Fibroblast of pulmonary artery (primary cell): ENCODE data around the gene CSTPP1.
A peak's percentile ranks its signal among the peaks of the same experiment; 100 is the strongest.

Experiments
- DNase-seq: peaks from one replicate; pipeline ENCODE4 v3.0.0-alpha.2; 2010; ENCODE audit warnings: low read depth
- H3K4me3 ChIP-seq: replicated peaks from 2 replicates; pipeline ENCODE4 v1.5.1; 2011; ENCODE audit warnings: low read depth, mild to moderate bottlenecking, control low read depth, low read length, moderate library complexity
- TF ChIP-seq, protein P1 (sequence below): IDR thresholded peaks from 2 replicates; pipeline ENCODE4 v1.5.1; 2011; ENCODE audit warnings: mild to moderate bottlenecking, control low read depth, low read length, inconsistent platforms; ENCODE audit errors: missing control alignments

The CSTPP1 gene

DNA sequence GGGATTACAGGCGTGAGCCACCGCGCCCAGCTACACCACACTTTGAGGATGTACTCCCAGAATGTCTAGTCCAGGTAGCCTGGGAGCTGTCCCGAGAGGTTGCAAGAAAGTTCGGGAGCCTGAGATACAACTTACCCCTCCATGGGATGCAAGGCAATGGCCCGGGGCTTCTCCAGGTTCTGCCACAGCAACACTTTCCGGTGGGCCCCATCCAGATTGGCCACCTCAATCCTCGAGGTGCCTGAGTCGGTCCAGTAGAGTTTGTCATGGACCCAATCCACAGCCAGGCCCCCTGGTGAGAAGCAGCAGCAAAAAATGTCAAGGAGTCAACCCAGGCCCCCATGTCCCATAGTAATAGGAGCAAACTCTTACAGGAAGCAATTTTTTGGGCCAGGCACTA, 43.7 kb upstream of the CSTPP1 start:
- DNase-seq: no peak
- H3K4me3 ChIP-seq: no peak overlapping the region
- TF ChIP-seq, protein P1, sequence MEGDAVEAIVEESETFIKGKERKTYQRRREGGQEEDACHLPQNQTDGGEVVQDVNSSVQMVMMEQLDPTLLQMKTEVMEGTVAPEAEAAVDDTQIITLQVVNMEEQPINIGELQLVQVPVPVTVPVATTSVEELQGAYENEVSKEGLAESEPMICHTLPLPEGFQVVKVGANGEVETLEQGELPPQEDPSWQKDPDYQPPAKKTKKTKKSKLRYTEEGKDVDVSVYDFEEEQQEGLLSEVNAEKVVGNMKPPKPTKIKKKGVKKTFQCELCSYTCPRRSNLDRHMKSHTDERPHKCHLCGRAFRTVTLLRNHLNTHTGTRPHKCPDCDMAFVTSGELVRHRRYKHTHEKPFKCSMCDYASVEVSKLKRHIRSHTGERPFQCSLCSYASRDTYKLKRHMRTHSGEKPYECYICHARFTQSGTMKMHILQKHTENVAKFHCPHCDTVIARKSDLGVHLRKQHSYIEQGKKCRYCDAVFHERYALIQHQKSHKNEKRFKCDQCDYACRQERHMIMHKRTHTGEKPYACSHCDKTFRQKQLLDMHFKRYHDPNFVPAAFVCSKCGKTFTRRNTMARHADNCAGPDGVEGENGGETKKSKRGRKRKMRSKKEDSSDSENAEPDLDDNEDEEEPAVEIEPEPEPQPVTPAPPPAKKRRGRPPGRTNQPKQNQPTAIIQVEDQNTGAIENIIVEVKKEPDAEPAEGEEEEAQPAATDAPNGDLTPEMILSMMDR: no peak

DNA sequence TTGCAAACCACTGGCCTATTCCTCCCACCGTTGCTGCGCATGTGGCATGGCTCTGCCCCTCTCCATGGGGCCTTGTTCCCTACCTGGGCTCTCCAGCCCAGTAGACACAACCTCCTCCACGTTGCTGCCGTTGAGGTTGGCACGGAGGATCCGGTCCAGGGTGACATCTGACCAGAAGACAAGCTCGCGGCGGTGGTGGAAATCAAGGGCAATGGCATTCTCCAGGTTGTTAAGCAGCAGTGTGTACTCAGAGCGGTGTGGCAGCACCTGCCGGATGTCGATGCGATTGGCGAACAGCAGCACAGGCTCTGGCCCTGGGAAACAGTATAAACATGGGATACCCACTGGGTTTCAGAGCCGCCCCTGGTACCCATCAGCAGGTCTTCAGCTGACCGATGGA, 42.1 kb upstream of the CSTPP1 start:
- DNase-seq: no peak
- H3K4me3 ChIP-seq: no peak overlapping the region
- TF ChIP-seq, protein P1: no peak

DNA sequence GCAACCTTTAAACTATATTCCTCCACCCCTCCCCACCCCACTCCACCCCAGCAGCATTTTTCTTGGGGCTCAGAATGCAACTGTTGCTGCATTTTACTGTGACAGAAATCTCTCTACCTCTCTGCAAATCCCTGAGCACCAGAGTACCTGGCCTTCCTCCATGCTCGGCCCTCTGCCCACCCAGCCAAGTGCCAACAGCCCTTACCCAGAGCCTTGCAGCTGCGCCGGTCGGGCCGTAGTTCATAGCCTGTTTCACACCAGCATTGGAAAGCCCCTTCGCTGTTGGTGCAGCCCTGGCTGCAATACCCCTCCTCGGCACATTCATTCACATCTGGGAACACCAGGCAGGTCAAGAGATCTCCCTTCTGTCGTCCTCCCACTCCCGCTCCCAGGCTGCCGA, 41.6 kb upstream of the CSTPP1 start:
- no peak overlapping the region for H3K4me3 ChIP-seq
- TF ChIP-seq, protein P1: no peak

DNA sequence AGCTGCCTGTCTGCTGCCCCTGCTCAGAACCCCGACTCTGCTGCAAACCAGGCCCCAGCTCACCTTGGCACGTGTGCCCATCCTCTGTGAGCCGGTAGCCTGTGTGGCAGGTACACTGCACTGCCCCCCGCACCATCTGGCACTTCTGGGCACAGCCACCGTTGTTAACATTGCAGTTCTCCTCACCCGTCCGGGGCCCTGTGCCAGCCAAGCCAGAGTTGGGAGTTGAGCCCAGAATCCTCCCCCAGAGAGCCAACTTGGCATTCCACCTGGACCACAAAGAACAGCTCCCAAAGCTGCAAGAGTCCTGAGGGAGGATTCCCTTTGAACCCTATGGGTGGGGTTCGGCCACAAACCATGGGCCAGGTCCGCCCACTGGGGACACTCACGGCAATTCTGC, 40.7 kb upstream of the CSTPP1 start:
- DNase-seq: no peak
- H3K4me3 ChIP-seq: no peak overlapping the region
- TF ChIP-seq, protein P1: no peak

More for the DNA sequence above, 41.6 kb upstream of the CSTPP1 start:
- no peak for DNase-seq

DNA sequence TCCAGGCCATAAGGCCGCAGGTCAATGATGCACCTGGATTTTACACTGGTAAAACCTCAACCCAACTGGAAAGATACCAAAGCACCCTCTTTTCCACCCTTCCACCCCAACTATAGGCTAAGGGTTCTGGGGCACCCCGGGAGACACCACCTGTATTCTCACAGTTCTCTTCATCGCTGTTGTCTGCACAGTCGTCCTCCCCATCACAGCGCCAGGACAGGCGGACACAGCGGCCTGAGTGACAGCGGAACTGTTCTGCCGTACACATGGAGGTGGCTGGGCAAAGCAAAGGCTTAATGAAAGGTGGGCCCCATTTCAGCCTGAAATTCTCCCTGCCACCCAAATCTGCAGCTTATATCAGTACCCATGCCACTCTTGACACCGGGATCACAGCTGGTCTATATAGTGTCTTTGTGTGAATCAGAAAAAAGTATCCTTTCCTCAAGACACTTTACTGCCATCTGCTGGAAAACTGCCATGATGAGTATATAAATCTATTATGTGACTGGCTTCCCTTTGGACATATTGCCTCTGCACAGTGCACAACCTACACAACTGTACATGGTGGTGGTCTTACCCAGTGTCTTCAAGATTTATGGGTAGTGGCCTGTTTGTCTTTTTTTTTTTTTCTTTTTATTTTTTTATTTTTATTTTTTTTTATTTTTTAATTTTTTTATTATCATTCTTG, 39.7 kb upstream of the CSTPP1 start:
- H3K4me3 ChIP-seq: no peak overlapping the region
- DNase-seq: peak; percentile 61
- TF ChIP-seq, protein P1: peak; percentile 40

DNA sequence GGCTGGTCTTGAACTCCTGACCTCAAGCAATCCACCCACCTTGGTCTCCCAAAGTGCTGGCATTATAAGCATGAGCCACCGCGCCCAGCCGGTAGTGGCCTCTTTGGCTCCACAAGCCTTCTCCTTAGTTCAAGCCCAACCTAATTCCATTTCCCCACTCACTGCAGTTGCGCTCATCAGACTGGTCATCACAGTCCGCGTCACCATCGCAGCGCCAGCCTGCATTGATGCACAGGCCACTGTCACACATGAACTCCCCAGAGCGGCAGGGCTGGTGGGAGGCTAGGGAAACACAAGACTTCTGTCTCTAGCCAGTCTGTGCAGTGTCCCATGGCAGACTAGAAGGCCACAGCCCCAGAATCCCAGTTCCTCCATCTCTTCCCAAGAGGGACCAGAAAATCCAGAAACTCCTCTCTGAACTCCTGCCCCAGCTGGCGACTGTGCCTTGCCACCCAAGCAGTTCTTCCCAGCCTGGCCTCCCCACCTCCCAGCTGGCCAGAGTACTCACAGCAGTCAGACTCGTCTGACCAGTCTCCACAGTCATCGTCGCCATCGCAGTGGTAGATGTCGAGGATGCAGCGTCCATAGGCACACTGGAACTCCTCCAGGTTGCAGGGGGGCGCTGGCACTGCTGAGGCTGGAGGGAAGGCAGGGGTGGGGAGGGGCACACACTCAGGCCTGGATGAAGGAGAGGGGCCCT, 38.0 kb upstream of the CSTPP1 start:
- TF ChIP-seq, protein P1: no peak
- no peak for DNase-seq
- H3K4me3 ChIP-seq: no peak overlapping the region

DNA sequence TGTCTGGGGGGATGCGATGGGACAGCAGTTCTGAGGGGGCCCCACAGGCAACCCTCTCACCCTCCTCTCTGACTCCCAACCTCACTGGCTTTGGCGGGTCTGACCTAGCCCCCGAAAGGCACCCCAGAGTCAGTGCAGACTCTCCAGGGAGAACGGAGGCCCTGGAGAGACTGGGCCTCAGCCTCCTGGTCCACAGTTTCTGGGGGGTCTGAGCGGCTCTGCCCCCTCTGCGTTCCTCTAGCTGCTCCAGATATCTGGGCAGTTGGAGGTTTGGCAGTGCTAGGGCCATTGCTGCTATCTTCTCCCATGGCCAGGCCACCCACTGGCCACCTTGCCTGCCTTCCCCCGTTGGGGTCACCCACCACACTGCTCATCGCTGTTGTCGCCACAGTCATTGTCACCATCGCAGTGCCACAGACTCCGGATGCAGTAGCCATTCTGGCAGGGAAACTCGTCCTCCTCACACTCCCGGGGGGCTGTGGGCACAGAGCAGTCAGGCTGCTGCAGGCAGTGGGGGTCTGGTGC, 37.0 kb upstream of the CSTPP1 start:
- TF ChIP-seq, protein P1: no peak
- no peak overlapping the region for H3K4me3 ChIP-seq
- no peak for DNase-seq
